GM21515 (cell line): ENCODE data around the gene CENPW.
A peak's percentile ranks its signal among the peaks of the same experiment; 100 is the strongest.

Experiments used
- ATAC-seq: cut with Tn5 transposase; IDR thresholded peaks from one replicate; pipeline ENCODE4 v1.9.1; 2021; ENCODE audit not compliant: unreplicated experiment

Gene CENPW

GRCh38 chr6:126339796-126340609 is at the start of gene CENPW:
CENPW (plus strand) TSS chr6:126340115; CDS start chr6:126340274, 159 bp downstream.
- peak; percentile 95 for ATAC-seq

DNA sequence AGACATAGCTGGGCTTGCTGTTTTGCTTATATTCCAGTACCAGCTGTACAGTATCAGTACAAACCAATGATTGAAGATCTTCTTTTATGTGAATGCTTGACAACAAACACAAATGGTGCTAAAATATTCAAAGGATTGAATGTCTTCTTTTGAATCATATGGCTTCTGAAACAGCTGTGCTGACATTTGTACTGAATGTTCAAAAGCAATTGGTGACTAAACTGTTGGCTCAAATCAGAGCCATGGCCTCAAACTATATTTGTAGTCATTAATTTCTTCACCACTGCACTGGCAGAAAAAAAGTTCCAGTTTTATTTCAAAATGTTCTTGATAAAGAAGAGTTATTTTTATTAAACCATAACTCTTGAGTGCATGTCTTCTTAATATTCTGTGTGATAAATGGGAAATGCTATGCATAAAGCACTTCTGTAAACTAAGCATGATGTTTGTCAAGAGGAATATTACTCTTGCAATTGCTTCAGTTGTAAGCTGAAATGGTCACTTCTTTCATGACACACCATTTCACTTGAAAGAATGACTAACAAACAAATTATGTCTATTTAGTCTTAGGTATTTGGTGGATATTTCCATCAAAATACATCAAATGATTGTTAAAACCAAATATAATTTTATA is 45.9 kb upstream of the CENPW start:
- no peak for ATAC-seq

DNA sequence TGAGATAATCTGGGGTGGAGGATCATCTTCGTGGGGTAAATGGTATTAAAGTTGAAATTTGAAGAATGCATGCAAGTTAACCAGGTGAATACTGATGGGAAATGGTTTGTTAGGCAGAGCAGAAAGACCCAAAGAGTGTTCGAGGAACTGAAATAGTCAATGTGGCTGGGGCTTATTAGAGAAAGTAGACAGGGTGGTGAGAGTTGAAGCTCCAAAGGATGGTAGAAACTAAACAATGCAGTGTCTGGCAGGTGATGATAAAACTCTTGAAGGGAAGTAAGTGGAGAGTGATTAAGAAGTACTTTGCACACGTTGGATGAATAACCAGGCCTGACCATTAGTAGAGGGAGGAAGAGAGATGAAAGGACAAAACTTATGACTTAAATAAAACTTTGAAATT is 39.8 kb upstream of the CENPW start:
- no peak for ATAC-seq

DNA sequence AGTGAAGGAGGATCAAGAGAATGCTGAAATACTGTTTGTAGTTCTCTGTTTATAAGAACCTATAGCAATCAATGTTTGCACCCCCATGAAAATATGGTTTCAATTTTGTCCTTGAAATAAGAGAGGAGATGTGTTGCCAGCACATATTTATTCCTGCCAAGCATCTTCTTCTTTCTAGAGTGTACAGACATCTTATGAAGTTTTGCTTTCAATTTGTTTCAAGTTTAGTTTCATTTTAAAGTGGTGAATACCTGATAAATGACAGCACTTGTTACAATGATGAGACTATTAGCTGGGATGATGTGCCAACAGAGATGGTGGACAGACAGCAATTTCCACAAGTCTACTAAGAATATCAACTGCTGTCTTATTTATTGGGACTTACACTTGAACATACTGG is 39.2 kb upstream of the CENPW start:
- ATAC-seq = peak; percentile 75

- ATAC-seq = no peak
Measured at GRCh38 chr6:126302191-126302590, 37.7 kb upstream of the CENPW start.

GRCh38 chr6:126307849-126308248 is 32.1 kb upstream of the CENPW start:
- no peak for ATAC-seq

DNA sequence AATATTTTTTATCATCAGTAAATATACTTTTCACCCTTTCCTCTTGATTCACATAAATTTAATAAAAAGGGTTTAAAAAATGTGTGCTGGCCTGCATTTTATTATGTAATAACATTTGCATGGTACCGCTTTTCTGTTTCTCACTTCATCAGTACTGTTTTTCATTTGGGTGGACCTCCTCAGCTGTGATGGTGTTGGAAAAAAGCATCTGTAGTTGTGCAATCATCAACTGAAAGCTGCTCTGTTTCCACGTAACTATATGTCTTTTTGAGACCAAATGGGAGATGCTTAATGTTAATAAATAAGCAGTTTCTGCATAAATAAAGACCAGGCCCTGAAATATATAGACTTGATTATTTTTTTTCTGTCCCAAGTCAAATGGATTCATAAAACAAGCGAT is 31.6 kb upstream of the CENPW start:
- no peak for ATAC-seq

GRCh38 chr6:126312013-126312665 is 27.8 kb upstream of the CENPW start:
- ATAC-seq = peak; percentile 90

- ATAC-seq = no peak
Measured at GRCh38 chr6:126313941-126314340, 26.0 kb upstream of the CENPW start.

DNA sequence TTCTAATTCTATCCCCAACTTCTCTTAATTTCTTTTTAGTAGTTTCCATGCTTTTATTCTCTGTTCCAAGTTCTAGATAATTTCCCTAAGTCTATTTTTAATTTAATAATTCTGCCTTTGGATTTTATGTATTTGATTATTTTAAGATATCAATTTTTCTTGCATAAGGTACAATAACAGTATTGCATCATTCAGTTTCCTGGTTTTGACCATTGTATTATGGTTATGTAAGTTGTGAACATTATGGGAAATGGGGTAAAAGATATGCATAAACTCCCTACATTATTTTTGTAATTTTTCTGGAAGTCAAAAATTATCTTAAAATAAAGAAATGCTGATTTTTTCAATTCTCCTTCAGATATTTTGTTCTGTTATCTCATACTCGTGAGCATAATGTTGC is 21.1 kb upstream of the CENPW start:
- ATAC-seq = no peak

- ATAC-seq = no peak
Measured at GRCh38 chr6:126333729-126334128, 6.2 kb upstream of the CENPW start.

DNA sequence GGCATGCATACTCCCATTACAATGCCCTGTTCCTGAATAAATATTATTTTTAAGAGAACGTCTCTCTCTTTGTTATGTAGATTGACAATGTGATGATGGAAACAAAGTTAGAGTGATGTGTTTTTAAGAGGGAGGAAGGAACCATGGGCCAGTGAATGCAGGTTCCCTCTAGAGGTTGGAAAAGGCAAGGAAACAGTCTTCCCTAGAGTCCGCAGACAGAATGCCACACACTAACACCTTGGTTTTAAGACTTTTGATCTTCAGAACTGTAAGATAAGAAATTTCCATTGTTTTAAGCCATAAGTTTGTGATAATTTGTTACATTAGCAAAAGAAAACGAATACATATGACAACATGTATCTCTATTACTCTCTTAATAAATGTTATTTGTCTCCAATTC is 4.7 kb upstream of the CENPW start:
- ATAC-seq = no peak

GRCh38 chr6:126337323-126337722 is 2.6 kb upstream of the CENPW start:
- ATAC-seq = no peak

- ATAC-seq = no peak
Measured at GRCh38 chr6:126341126-126341525, 1.2 kb downstream of the CENPW start.

DNA sequence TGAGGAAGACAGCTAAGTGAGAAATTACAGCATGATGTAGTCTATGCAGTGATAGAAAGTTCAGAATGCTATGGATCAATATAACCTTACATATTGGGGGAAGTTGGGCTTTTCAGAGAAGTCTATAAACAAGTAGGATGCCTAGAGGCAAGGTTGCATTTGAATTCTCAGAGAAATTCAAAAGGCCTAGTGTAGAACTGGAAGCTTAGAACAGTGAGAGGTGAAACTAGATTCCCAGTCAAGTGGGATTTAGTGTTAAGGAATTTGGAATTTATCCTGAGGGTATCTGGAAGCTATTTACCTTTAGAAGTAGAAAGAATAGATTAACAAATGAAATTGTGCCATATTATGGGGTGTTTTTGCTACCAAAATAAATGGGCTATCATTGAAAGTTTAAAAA is 4.3 kb downstream of the CENPW start:
- no peak for ATAC-seq

- no peak for ATAC-seq
Measured at GRCh38 chr6:126351960-126352359, 12.0 kb downstream of the CENPW start.

GRCh38 chr6:126352514-126352913 is 12.6 kb downstream of the CENPW start:
- ATAC-seq = no peak

DNA sequence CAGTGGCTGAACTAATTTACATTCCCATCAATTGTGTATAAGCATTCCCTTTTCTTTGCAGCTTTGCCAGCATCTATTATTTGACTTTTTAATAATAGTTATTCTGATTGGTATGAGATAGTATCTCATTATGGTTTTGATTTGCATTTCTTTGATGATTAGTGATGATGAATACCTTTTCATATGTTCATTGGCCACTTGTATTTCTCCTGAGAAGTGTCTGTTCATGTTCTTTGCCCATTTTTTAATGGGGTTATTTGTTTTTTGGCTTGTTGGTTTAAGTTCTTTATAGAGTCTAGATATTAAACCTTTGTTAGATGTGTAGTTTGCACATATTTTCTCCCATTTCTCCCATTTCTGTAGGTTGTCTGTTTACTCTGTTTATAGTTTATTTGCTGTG is 16.6 kb downstream of the CENPW start:
- ATAC-seq = no peak

DNA sequence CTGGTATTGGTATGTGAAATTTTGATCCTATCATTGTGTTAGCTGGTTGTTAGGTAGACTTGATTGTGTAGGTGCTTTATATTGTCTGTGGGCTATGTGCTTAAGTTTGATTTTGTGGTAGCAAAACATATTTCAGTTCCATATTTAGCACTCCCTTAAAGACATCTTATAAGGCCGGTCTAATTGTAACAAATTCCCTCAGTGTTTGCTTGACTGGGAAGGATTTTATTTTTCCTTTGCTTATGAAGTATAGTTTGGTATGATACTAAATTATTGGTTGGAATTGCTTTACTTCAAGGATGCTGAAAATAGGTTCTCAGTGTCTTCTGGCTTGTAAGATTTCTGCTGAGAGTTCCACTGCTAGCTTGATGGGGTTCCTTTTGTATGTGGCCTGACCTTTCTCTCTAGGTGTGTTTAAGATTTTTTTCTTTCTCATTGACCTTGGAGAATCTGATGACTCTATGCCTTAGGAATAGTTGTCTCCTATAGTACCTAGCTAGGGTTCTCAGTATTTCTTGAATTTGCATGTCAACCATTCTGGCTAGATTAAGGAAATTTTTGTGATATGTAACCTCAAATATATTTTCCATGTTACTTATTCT is 20.1 kb downstream of the CENPW start:
- ATAC-seq = no peak

- ATAC-seq = no peak
Measured at GRCh38 chr6:126361832-126362440, 22.0 kb downstream of the CENPW start.

DNA sequence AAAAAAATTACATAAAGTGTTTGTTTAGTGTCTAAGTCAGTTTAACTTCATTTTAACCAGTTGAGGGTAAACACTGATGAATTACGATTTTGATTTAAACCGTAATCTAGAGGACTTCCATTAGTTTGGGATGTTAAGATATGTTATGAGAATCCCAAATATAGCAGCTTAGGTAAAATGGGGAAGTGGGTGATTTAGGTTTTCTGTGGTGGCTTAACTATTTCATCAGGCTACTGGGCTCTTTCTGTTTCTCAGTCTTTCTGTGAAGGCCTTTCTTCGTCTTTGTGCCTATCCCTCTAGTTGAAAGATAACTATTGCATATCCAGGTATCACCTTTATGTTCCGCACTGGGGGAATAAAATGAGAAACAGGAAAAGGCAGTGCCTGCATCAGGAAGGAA is 27.9 kb downstream of the CENPW start:
- no peak for ATAC-seq
